HG03060 (cell line): Measurements from ENCODE around the gene GALNT9.

ENCODE experiments used
- ATAC-seq: cut with Tn5 transposase; IDR thresholded peaks from one replicate; pipeline ENCODE4 v1.9.1; 2021; ENCODE audit warnings: low read depth, moderate number of reproducible peaks; ENCODE audit not compliant: unreplicated experiment

The GALNT9 gene

GRCh38 chr12:132189378-132190011 lies 139.9 kb downstream of the GALNT9 start:
- no peak for ATAC-seq

DNA sequence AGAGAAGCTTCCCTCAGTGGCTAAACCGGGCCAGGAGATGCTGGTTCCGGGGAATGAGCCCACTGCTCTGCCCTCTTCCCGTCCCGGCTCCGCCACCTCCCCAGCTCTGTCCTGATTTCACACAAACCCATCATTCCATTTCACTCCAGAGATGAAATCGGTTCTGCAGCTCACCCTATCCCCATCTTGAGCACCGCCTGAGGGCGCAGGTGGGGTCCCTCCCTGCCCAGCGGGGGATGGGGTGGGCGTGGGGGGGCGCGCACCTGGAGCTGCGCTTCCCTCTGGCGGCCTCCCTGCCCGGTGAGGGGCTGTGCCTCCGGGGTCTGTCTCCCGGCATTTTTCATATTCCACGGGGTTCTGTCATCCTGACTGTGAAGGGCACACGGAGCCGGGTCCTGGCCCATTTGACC lies 140.5 kb downstream of the GALNT9 start:
- ATAC-seq, result no peak

GRCh38 chr12:132188451-132188901 lies 140.9 kb downstream of the GALNT9 start:
- ATAC-seq, result no peak

GRCh38 chr12:132187646-132188450 lies 141.5 kb downstream of the GALNT9 start:
- ATAC-seq, result no peak

GRCh38 chr12:132186857-132187620 lies 142.3 kb downstream of the GALNT9 start:
- ATAC-seq, result no peak

DNA sequence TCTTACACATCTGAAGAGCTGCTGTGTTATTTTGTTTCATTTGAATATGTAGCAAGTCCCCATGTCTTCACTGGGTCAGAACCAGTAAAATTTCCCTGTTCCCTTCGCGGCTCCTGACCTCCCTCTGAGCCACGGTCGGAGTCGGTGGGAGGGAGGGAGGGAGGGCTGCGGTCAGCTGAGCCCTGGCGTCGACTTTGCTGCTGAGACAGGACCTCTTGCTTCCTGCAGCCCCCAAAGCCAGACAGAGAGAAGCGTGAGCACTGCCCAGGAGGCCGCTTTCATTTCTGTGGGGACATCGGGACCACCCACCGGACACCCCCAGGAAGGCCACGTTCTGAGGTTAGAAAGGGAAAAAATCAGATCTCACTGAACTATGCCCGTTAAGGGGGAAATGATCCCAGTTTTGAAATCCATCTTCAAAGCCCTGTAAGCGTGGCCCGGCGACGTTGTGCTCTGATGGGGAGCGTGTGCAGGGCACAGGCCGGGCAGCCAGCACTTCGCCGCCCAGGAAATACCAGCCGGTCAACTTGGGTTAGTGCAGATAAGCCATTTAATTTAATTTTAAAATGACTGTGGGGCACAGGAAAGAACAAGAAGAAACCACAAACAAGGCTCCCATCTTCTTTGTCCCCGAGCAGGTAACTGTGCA lies 143.1 kb downstream of the GALNT9 start:
- ATAC-seq, result no peak

GRCh38 chr12:132185705-132186104 lies 143.7 kb downstream of the GALNT9 start:
- ATAC-seq, result no peak

- no peak for ATAC-seq
Measured at GRCh38 chr12:132182711-132183365, 146.6 kb downstream of the GALNT9 start.

DNA sequence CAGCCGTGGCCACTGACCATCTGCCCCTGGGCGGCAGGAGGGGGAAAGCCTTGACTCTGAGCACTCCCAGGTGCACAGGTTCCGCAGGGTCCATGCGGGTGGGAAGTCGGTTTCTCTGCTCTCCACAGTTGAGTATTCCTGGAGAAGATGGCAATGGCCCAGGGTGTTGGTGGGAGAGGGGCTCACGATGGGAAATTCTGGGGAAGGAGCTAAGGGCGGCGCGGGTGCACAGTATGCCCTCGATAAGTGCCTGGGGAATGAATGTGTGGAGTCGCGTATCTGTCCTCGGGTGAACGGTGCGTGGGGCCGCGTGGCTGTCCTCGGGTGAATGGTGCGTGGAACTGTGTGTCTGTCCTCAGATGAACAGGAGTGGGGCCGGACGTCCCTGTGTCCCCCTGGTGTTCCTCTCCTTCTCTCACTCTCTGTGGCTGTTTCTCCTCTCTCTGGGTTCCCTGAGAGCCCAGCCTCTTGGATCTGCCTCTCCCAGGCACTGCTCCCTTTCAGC lies 147.1 kb downstream of the GALNT9 start:
- no peak for ATAC-seq

DNA sequence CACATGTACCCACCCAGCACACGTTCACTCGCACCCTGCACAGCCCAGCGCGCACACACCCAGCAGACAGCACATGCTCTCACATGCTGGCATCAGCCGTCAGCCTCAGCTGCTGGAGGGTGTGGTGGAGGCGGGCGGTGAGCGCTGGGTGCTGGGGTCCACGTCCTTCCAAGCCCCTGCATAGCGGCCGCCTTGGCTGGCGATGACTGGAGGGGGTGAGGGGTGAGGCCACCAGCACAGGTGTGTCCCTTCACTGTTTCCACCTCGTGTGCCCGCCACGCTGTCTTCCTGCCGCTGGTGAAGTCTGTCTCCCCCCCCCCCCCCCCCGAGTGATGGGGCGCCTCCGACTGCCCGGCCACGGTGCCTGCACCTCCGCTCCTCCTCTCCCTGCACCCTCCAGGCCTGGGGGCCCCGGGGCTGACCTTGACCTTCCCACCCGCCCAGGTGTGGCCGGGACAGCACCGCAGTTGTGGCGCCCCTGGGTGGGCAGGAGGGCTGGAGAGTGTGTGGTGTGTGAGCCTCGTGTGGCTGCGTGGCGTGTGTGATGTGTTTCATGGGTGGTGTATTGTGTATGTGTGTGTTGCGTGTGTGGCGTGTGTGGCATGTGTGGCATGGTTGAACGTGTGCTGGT lies 147.7 kb downstream of the GALNT9 start:
- ATAC-seq, result no peak

DNA sequence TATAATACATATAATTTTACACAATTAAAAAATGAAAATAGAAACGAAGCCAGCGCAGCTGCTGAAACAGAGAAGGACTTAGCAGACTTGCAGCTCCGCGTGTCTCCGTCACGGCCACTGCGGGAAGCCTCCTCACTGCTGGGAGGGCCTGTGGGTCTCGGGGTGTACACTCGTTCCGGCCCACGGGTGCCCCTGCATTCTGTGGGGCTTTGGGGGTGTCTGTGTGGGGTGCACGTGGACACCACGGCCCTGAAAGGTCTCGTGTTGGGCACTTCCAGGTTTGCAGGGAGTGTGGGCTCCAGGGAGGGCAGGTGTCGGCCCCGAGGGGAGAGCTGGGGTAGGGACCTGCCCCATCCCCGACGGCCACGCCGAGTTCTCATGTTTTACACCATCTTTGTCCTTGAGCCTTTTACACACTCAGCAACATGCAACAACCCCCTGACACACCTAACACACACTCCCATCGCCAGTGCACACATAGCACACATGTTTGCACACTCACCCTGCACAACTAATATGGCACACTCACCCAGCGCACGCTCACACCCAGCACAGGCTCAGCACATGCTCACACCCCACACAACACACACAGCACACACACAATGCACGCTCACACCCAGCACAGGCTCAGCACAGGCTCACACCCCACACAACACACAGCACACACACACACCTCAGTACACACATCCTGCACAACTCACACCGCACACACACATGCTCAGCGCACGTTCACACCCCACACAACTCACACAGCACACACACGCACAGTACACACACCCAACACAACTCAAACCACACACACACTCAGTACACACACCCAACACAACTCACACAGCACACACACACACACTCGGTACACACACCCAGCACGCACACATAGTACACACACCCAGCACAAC lies 148.5 kb downstream of the GALNT9 start:
- no peak for ATAC-seq

GRCh38 chr12:132179431-132180362 lies 149.7 kb downstream of the GALNT9 start:
- no peak for ATAC-seq

- ATAC-seq, result no peak
Measured at GRCh38 chr12:132178801-132179401, 150.5 kb downstream of the GALNT9 start.

DNA sequence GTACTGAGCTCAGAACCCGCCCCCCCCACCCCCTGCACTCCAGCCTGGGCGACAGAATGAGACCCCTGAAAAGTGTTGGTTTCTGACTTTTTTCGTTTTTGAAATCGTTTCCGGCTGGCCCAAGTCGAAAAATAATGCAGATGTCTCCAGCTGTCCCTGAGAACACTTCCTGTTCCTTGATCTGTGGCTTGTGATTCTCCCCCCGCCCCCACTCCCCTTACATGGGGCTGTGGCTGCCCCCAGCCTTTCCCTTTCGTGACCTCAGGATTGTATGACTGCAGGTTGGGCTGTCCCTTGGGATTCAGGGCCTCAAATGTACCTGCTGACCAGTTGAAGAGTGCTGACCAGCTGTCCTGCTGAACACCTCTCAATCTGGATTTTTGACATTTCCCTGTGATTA lies 151.1 kb downstream of the GALNT9 start:
- ATAC-seq, result no peak

GRCh38 chr12:132176920-132177551 lies 152.4 kb downstream of the GALNT9 start:
- ATAC-seq, result no peak

DNA sequence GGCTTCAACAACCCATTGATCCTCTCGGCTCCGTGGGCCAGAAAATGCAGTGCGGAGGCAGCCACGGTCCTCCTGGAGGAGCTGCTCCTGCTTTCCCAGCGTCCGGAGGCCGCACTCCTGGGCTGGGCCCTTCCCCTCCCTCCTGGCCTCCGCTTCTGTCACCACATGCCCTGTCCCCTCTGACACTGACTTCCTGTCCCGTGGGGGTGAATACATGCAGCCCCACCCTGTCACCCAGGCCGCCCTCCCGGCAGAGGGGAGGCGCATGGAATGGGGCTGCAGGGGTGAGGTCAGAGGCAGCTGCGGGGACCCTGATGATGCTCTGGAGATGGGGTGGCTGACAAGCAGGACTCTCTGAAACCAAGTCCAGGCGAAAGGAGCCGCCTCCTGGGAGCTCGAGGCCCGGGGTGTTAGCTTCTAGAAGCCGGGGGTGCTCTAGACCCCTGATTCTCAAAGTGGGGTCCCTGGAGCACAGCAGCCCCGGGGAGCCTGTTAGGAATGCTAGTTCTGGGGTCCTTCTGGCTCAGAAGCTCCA lies 152.9 kb downstream of the GALNT9 start:
- no peak for ATAC-seq
